ENCODE data around the gene JAM3.
A peak's percentile ranks its signal among the peaks of the same experiment; 100 is the strongest.

The JAM3 gene

GRCh38 chr11:134118006-134118405 lies 49.1 kb downstream of the JAM3 start:
- DNase-seq, result no peak

- no peak for DNase-seq
Observed at GRCh38 chr11:134119094-134119493, 50.2 kb downstream of the JAM3 start.

GRCh38 chr11:134120143-134120850 lies 51.4 kb downstream of the JAM3 start:
- no peak for DNase-seq

GRCh38 chr11:134120921-134121526 lies 52.2 kb downstream of the JAM3 start:
- no peak for DNase-seq

- peak; percentile 18 for DNase-seq
Observed at GRCh38 chr11:134124660-134125451, 56.0 kb downstream of the JAM3 start.

GRCh38 chr11:134125507-134125906 lies 56.6 kb downstream of the JAM3 start:
- no peak for DNase-seq

GRCh38 chr11:134126217-134126822 lies 57.4 kb downstream of the JAM3 start:
- DNase-seq, result no peak

GRCh38 chr11:134131628-134132244 lies 62.9 kb downstream of the JAM3 start:
- no peak for DNase-seq

- no peak for DNase-seq
Observed at GRCh38 chr11:134132808-134133207, 63.9 kb downstream of the JAM3 start.

- DNase-seq, result no peak
Observed at GRCh38 chr11:134134167-134134566, 65.3 kb downstream of the JAM3 start.

GRCh38 chr11:134138376-134138775 lies 69.5 kb downstream of the JAM3 start:
- DNase-seq, result no peak

GRCh38 chr11:134139303-134139872 lies 70.5 kb downstream of the JAM3 start:
- DNase-seq, result no peak

- peak; percentile 82 for DNase-seq
Observed at GRCh38 chr11:134139873-134140331, 71.0 kb downstream of the JAM3 start.

GRCh38 chr11:134140961-134141490 lies 72.2 kb downstream of the JAM3 start:
- DNase-seq, result no peak

- DNase-seq, result no peak
Observed at GRCh38 chr11:134142536-134142935, 73.7 kb downstream of the JAM3 start.

- no peak for DNase-seq
Observed at GRCh38 chr11:134143801-134144200, 74.9 kb downstream of the JAM3 start.

- DNase-seq, result no peak
Observed at GRCh38 chr11:134144744-134145143, 75.9 kb downstream of the JAM3 start.

GRCh38 chr11:134145715-134146114 lies 76.8 kb downstream of the JAM3 start:
- no peak for DNase-seq

GRCh38 chr11:134146598-134146997 lies 77.7 kb downstream of the JAM3 start:
- DNase-seq, result no peak

GRCh38 chr11:134149371-134149770 lies 80.5 kb downstream of the JAM3 start:
- DNase-seq, result no peak

GRCh38 chr11:134150195-134150903 lies 81.5 kb downstream of the JAM3 start:
- no peak for DNase-seq
